B cell (primary cell): ENCODE measurements around the gene TRIM47.

ENCODE experiments used
- EZH2 ChIP-seq: IDR thresholded peaks from 2 replicates; pipeline ENCODE4 v1.6.1; 2012; ENCODE audit warnings: borderline replicate concordance, low read depth, mild to moderate bottlenecking, moderate library complexity, low read length; ENCODE audit not compliant: insufficient read depth, poor library complexity, severe bottlenecking
- TF ChIP-seq, protein P1 (sequence below): fragments of 200-600 bp; IDR thresholded peaks from one replicate; pipeline ENCODE4 v1.8.0; 2022; ENCODE audit warnings: antibody characterized with exemption, mild to moderate bottlenecking

DNA sequence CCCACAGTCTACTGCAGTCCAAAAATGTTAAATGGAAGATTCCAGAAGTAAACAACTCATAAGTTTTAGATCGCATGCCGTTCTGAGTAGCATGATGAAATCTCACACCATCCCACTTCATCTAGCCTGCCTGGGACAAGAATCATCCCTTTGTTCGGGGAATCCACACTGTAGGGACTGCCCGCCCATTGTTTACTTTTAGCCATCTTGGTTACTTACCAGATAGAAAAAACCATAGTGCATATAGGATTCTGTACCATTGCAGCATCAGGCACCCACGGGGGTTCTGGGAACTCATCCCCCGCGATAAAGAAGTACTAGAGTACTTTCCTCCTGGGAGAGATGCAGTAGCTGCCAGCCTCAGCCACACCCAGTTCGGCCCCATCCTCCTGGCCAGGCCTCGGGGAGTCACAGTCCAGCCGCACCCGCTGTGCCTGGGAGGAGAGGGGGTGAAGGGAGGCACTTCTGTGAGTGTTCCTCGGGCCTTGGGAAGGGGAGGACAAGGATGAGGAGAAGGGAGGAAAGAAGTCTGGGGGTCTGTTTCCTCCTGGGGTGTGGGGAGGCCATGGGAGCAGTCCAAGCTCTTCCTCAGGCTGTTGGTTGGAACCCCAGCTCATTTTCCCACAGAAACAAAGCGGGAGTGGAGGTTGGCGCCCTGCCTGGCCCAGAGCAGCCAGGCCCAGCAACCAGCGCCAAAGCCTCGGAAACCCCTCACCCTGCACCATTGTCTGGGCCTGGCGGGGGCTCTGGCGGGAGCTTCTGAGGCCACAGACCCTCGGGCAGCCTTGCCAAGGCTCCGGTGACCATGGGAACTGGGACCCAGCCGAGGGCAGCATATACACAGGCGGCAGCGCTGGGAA, 8.9 kb downstream of the TRIM47 start:
- no peak for TF ChIP-seq EZH2
- TF ChIP-seq, protein P1, sequence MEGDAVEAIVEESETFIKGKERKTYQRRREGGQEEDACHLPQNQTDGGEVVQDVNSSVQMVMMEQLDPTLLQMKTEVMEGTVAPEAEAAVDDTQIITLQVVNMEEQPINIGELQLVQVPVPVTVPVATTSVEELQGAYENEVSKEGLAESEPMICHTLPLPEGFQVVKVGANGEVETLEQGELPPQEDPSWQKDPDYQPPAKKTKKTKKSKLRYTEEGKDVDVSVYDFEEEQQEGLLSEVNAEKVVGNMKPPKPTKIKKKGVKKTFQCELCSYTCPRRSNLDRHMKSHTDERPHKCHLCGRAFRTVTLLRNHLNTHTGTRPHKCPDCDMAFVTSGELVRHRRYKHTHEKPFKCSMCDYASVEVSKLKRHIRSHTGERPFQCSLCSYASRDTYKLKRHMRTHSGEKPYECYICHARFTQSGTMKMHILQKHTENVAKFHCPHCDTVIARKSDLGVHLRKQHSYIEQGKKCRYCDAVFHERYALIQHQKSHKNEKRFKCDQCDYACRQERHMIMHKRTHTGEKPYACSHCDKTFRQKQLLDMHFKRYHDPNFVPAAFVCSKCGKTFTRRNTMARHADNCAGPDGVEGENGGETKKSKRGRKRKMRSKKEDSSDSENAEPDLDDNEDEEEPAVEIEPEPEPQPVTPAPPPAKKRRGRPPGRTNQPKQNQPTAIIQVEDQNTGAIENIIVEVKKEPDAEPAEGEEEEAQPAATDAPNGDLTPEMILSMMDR: no peak
